Osteoblast (primary cell): Measurements from ENCODE around the gene UCP2. TPM values are rescaled to one million over a fixed set of nuclear protein-coding genes. Genes with fewer than 3 reads are reported as not detected.

Experiments
- DNase-seq: peaks from one replicate; pipeline ENCODE4 v3.0.0; 2011; ENCODE audit warnings: low spot score, mixed read lengths; ENCODE audit not compliant: insufficient read length; ENCODE audit errors: missing footprints
- H2AFZ ChIP-seq: 2 replicates; pipeline ENCODE4 v1.6.0; 2011; ENCODE audit warnings: mild to moderate bottlenecking, low read length
- H3K27ac ChIP-seq: 2 replicates; pipeline ENCODE4 v1.5.1; 2011; ENCODE audit warnings: mild to moderate bottlenecking, low read depth, low read length, moderate library complexity
- H3K27me3 ChIP-seq: 2 replicates; pipeline ENCODE4 v1.6.0; 2012; ENCODE audit warnings: mild to moderate bottlenecking, control low read depth, inconsistent platforms, low read length, moderate library complexity; ENCODE audit not compliant: insufficient read depth
- H3K36me3 ChIP-seq: 2 replicates; pipeline ENCODE4 v1.5.1; 2011; ENCODE audit warnings: mild to moderate bottlenecking, low read length, control low read depth, moderate library complexity; ENCODE audit not compliant: insufficient read depth
- H3K4me1 ChIP-seq: 2 replicates; pipeline ENCODE4 v1.5.1; 2011; ENCODE audit warnings: mild to moderate bottlenecking, low read length, control low read depth, moderate library complexity; ENCODE audit not compliant: insufficient read depth
- H3K4me2 ChIP-seq: 2 replicates; pipeline ENCODE4 v1.6.0; 2011; ENCODE audit warnings: mild to moderate bottlenecking, low read length; ENCODE audit not compliant: insufficient read depth
- H3K4me3 ChIP-seq: fragments of 200-600 bp; sonication (generic); 3 replicates; pipeline ENCODE4 v1.5.1; 2012; ENCODE audit warnings: mild to moderate bottlenecking, low read length, inconsistent platforms; ENCODE audit not compliant: insufficient read depth
- H3K79me2 ChIP-seq: 2 replicates; pipeline ENCODE4 v1.6.0; 2012; ENCODE audit warnings: mild to moderate bottlenecking, low read length, control low read depth, inconsistent platforms; ENCODE audit not compliant: insufficient read depth
- H3K9me3 ChIP-seq: 2 replicates; pipeline ENCODE4 v1.5.1; 2011; ENCODE audit warnings: low read depth, low read length, control low read depth
- H4K20me1 ChIP-seq: 2 replicates; pipeline ENCODE4 v1.6.0; 2012; ENCODE audit warnings: mild to moderate bottlenecking, low read length, control low read depth; ENCODE audit not compliant: insufficient read depth
- CTCF ChIP-seq: IDR thresholded peaks from 2 replicates; pipeline ENCODE4 v1.5.1; 2011; ENCODE audit warnings: mild to moderate bottlenecking, low read depth, low read length, moderate library complexity; ENCODE audit errors: extremely low read depth
- total RNA-seq: library from RNA; depleted of rRNA; stranded (reverse); fragments of >200 nt; gene quantifications from 2 replicates; pipeline ENCODE4 v1.2.3, GENCODE V29; 2012

UCP2 gene
- total RNA-seq, 1 donor: under 0.01 TPM

GRCh38 chr11:73978576-73979086 lies 4.0 kb downstream of the UCP2 start:
- peak; percentile 88 for DNase-seq
- Histone ChIP-seq H2AFZ (no peak overlapping the region), H3K4me1 (no peaks in the 10 kb centered on the region), H3K4me2 (no peak overlapping the region), H3K4me3 (no peak overlapping the region), H3K79me2 (no peaks in the 10 kb centered on the region), H3K27me3 (no peaks in the 10 kb centered on the region), H4K20me1 (no peaks in the 10 kb centered on the region), H3K27ac (no peak overlapping the region), H3K36me3 (no peaks in the 10 kb centered on the region), H3K9me3 (no peaks in the 10 kb centered on the region)
- no peak for TF ChIP-seq CTCF

- Histone ChIP-seq H2AFZ (no peak overlapping the region), H4K20me1 (no peaks in the 10 kb centered on the region), H3K27ac (no peak overlapping the region), H3K36me3 (no peaks in the 10 kb centered on the region), H3K4me2 (no peak overlapping the region), H3K4me3 (no peak overlapping the region), H3K27me3 (no peaks in the 10 kb centered on the region), H3K9me3 (no peaks in the 10 kb centered on the region), H3K79me2 (no peaks in the 10 kb centered on the region), H3K4me1 (no peaks in the 10 kb centered on the region)
- no peak for DNase-seq
- no peak for TF ChIP-seq CTCF
Measured at GRCh38 chr11:73977856-73978519, 4.7 kb downstream of the UCP2 start.

GRCh38 chr11:73976451-73977151 lies 6.0 kb downstream of the UCP2 start:
- H3K27me3 ChIP-seq: no peaks in the 10 kb centered on the region
- no peaks in the 10 kb centered on the region for H3K4me1 ChIP-seq
- no peak for TF ChIP-seq CTCF
- DNase-seq: no peak
- no peaks in the 10 kb centered on the region for H3K79me2 ChIP-seq
- H3K4me2 ChIP-seq: no peak overlapping the region
- H4K20me1 ChIP-seq: no peaks in the 10 kb centered on the region
- H3K4me3 ChIP-seq: no peak overlapping the region
- no peak overlapping the region for H2AFZ ChIP-seq
- H3K36me3 ChIP-seq: no peaks in the 10 kb centered on the region
- no peaks in the 10 kb centered on the region for H3K9me3 ChIP-seq
- no peak overlapping the region for H3K27ac ChIP-seq

GRCh38 chr11:73975479-73975757 lies 7.2 kb downstream of the UCP2 start:
- H3K79me2 ChIP-seq: no peaks in the 10 kb centered on the region
- H3K27me3 ChIP-seq: no peaks in the 10 kb centered on the region
- no peak overlapping the region for H3K4me3 ChIP-seq
- H4K20me1 ChIP-seq: no peaks in the 10 kb centered on the region
- H3K4me1 ChIP-seq: no peaks in the 10 kb centered on the region
- no peaks in the 10 kb centered on the region for H3K9me3 ChIP-seq
- H3K4me2 ChIP-seq: no peak overlapping the region
- no peak for TF ChIP-seq CTCF
- H3K36me3 ChIP-seq: no peaks in the 10 kb centered on the region
- DNase-seq: no peak
- H3K27ac ChIP-seq: no peak overlapping the region
- H2AFZ ChIP-seq: no peak overlapping the region
